GM12891 (cell line): ENCODE results near the gene CACNG5. TPM values are rescaled to one million over a fixed set of nuclear protein-coding genes. Genes with fewer than 3 reads are reported as not detected.

Source experiments
- DNase-seq: peaks from one replicate; pipeline ENCODE4 v3.0.0; 2011; ENCODE audit warnings: low spot score; ENCODE audit not compliant: insufficient read length
- FAIRE-seq: peaks from 2 replicates; lab custom pipeline; 2011; peaks lifted over from hg19 to GRCh38; lab: Jason Lieb, UNC
- PAX5 ChIP-seq: IDR thresholded peaks from 2 replicates; pipeline ENCODE4 v1.6.1; 2011; ENCODE audit warnings: low read length, moderate library complexity, mild to moderate bottlenecking; ENCODE audit not compliant: insufficient read depth, severe bottlenecking
- POLR2A ChIP-seq: IDR thresholded peaks from 2 replicates; pipeline ENCODE4 v1.6.1; 2011; ENCODE audit warnings: low read depth, low read length, control low read depth
- POLR2AphosphoS5 ChIP-seq: IDR thresholded peaks from 2 replicates; pipeline ENCODE4 v1.6.1; 2011; ENCODE audit warnings: low read depth, low read length, control low read depth
- POU2F2 ChIP-seq: IDR thresholded peaks from 2 replicates; pipeline ENCODE4 v1.6.1; 2011; ENCODE audit warnings: low read depth, mild to moderate bottlenecking, control low read depth, low read length, moderate library complexity
- SPI1 ChIP-seq: IDR thresholded peaks from 2 replicates; pipeline ENCODE4 v1.6.1; 2011; ENCODE audit warnings: low read depth, low read length, control low read depth
- TAF1 ChIP-seq: IDR thresholded peaks from 2 replicates; pipeline ENCODE4 v1.6.1; 2011; ENCODE audit warnings: low read depth, low read length, control low read depth
- polyA plus RNA-seq: library from polyadenylated mRNA; unstranded; fragments of >200 nt; gene quantifications from one replicate; pipeline ENCODE4 v1.2.1, GENCODE V29; 2012; ENCODE audit warnings: low read depth, missing spikeins, inconsistent platforms; ENCODE audit not compliant: missing spikeins

The CACNG5 gene
- polyA plus RNA-seq = not detected

GRCh38 chr17:66834919-66835454 lies at the start of gene CACNG5:
CACNG5 (plus strand) TSS chr17:66835117; CDS start chr17:66877333, 42,216 bp downstream.
- FAIRE-seq (no peak), DNase-seq (no peak)
- TF ChIP-seq POLR2AphosphoS5 (no peak), PAX5 (no peak), SPI1 (no peak), POU2F2 (no peak), POLR2A (no peak), TAF1 (no peak)

- TF ChIP-seq PAX5 (no peak), POLR2AphosphoS5 (no peak), SPI1 (no peak), POU2F2 (no peak), POLR2A (no peak), TAF1 (no peak)
- DNase-seq = no peak
- FAIRE-seq = no peak
Measured at GRCh38 chr17:66786107-66786506, 48.8 kb upstream of the CACNG5 start.

GRCh38 chr17:66787914-66788313 lies 47.0 kb upstream of the CACNG5 start:
- DNase-seq (no peak), FAIRE-seq (no peak)
- TF ChIP-seq POLR2A = no peak
- no peak for TF ChIP-seq SPI1
- no peak for TF ChIP-seq TAF1
- no peak for TF ChIP-seq POLR2AphosphoS5
- TF ChIP-seq POU2F2 = no peak
- no peak for TF ChIP-seq PAX5

- FAIRE-seq (no peak), DNase-seq (no peak)
- TF ChIP-seq PAX5 (no peak), POLR2A (no peak), POU2F2 (no peak), POLR2AphosphoS5 (no peak), TAF1 (no peak), SPI1 (no peak)
Measured at GRCh38 chr17:66789093-66789492, 45.8 kb upstream of the CACNG5 start.

GRCh38 chr17:66789961-66790437 lies 44.9 kb upstream of the CACNG5 start:
- no peak for FAIRE-seq
- DNase-seq = no peak
- no peak for TF ChIP-seq POU2F2
- TF ChIP-seq TAF1 = no peak
- TF ChIP-seq SPI1 = no peak
- TF ChIP-seq POLR2A = no peak
- no peak for TF ChIP-seq POLR2AphosphoS5

- DNase-seq (no peak), FAIRE-seq (no peak)
- TF ChIP-seq POU2F2 = no peak
- TF ChIP-seq POLR2AphosphoS5 = no peak
- no peak for TF ChIP-seq PAX5
- TF ChIP-seq SPI1 = no peak
- TF ChIP-seq POLR2A = no peak
- TF ChIP-seq TAF1 = no peak
Measured at GRCh38 chr17:66790501-66791061, 44.3 kb upstream of the CACNG5 start.

- DNase-seq (no peak), FAIRE-seq (no peak)
Measured at GRCh38 chr17:66791347-66791746, 43.6 kb upstream of the CACNG5 start.

GRCh38 chr17:66793814-66794213 lies 41.1 kb upstream of the CACNG5 start:
- FAIRE-seq = no peak
- DNase-seq = no peak

More at GRCh38 chr17:66791347-66791746, 43.6 kb upstream of the CACNG5 start:
- TF ChIP-seq POLR2AphosphoS5 (no peak), POU2F2 (no peak), POLR2A (no peak), SPI1 (no peak), TAF1 (no peak), PAX5 (no peak)

GRCh38 chr17:66795486-66795885 lies 39.4 kb upstream of the CACNG5 start:
- no peak for TF ChIP-seq POU2F2
- no peak for TF ChIP-seq SPI1
- TF ChIP-seq POLR2A = no peak
- no peak for TF ChIP-seq POLR2AphosphoS5
- no peak for TF ChIP-seq PAX5
- no peak for TF ChIP-seq TAF1
- DNase-seq (no peak), FAIRE-seq (no peak)

More at GRCh38 chr17:66793814-66794213, 41.1 kb upstream of the CACNG5 start:
- no peak for TF ChIP-seq PAX5
- no peak for TF ChIP-seq POLR2AphosphoS5
- TF ChIP-seq TAF1 = no peak
- no peak for TF ChIP-seq POLR2A
- TF ChIP-seq SPI1 = no peak
- no peak for TF ChIP-seq POU2F2

GRCh38 chr17:66799849-66800537 lies 34.9 kb upstream of the CACNG5 start:
- DNase-seq (no peak), FAIRE-seq (no peak)
- TF ChIP-seq PAX5 = no peak
- no peak for TF ChIP-seq SPI1
- TF ChIP-seq POLR2A = no peak
- TF ChIP-seq POLR2AphosphoS5 = no peak
- no peak for TF ChIP-seq POU2F2
- no peak for TF ChIP-seq TAF1
